Right lobe of liver (tissue), 6 donors: ENCODE results near the gene PNKD. TPM values are rescaled to one million over a fixed set of nuclear protein-coding genes. Genes with fewer than 3 reads are reported as not detected.

Experiments
- ATAC-seq, 4 donors: fragments of 200-7000 bp; cut with Tn5 transposase; one replicate each; pipeline ENCODE4 v1.9.1; 2020; ENCODE audit warnings: mild to moderate bottlenecking in 4 of 4, moderate library complexity in 4 of 4
- DNase-seq, 3 donors: peaks; one replicate each; pipeline ENCODE4 v3.0.0-alpha.2; 2020
- H3K27ac ChIP-seq, 3 donors: fragments of 200-600 bp; one replicate each; pipeline ENCODE4 v1.8.0; 2022
- H3K27me3 ChIP-seq, 2 donors: fragments of 200-600 bp; one replicate each; pipeline ENCODE4 v1.8.0; 2022
- H3K36me3 ChIP-seq, 4 donors: fragments of 200-600 bp; sonication (generic) in 1 of 4; one replicate each; pipeline versions ENCODE4 v1.5.1 to v1.8.0; 2017 to 2022; ENCODE audit warnings: control low read depth in 1 of 4
- H3K4me1 ChIP-seq, 4 donors: fragments of 200-600 bp; sonication (generic) in 1 of 4; one replicate each; pipeline versions ENCODE4 v1.5.1 to v1.8.0; 2017 to 2022; ENCODE audit warnings: control low read depth in 1 of 4
- H3K4me3 ChIP-seq, 3 donors: fragments of 200-600 bp; one replicate each; pipeline ENCODE4 v1.8.0; 2022
- H3K9me3 ChIP-seq, 4 donors: fragments of 200-600 bp; sonication (generic) in 1 of 4; one replicate each; pipeline versions ENCODE4 v1.5.1 to v1.8.0; 2017 to 2022; ENCODE audit warnings: control low read depth in 1 of 4
- CTCF ChIP-seq, 4 donors: fragments of 200-600 bp in 3 of 4; fragments of 450-650 bp in 1 of 4; IDR thresholded peaks; one replicate each; pipeline versions ENCODE4 v1.5.1 to v1.8.0; 2016 to 2022; ENCODE audit warnings: antibody characterized with exemption in 4 of 4, mild to moderate bottlenecking in 2 of 4
- POLR2A ChIP-seq: fragments of 450-650 bp; IDR thresholded peaks from one replicate; pipeline ENCODE4 v1.6.1; 2017; ENCODE audit warnings: antibody characterized with exemption, mild to moderate bottlenecking
- whole genome bisulfite sequencing: methylation state at CpG from one replicate; pipeline ENCODE4 v1.1.6; 2018; ENCODE audit warnings: low coverage, low lambda C conversion rate; ENCODE audit not compliant: insufficient coverage; ENCODE audit errors: missing lambda C conversion rate; 5-methylcytosine and 5-hydroxymethylcytosine counted together
- intact Hi-C, 2 donors: fragments of 100-400 bp; cut with DNase I; formaldehyde crosslinking; loops; one replicate each; pipeline versions ENCODE4 v1.11.2 to v1.14.1; 2022
- total RNA-seq, 6 experiments: library from RNA; depleted of rRNA in 2 of 6; stranded (reverse); fragments of >200 nt in 2 of 6; fragmentation: NEBNext Ultra II Directional in 3 of 6; extraction: Animal tissue kit (Norgen Biotek cat#: 25700) in 3 of 6; gene quantifications; one replicate each; pipeline versions ENCODE4 v1.1.0 to v1.2.4, GENCODE V29; 2016 to 2023
- donor health status: DM: no; HTN: yes; CAD: no.
- donor health status: DM: no; HTN: no; CAD: no.
- donor health status: DM: no; HTN: no; CAD: no.
- donor health status: DM: no; HTN: yes; CAD: no.
- donor health status: DM: no; HTN: yes; CAD: no.

PNKD gene
- total RNA-seq, 6 experiments from 2014 or later = 78.5 to 137 (median 115) TPM

- ATAC-seq (no peak), DNase-seq (no peak)
- peak overlapping the region; percentile 38 to 99 (median 43) for H3K27ac ChIP-seq
- 45% methylated on average over 5 of the region's 7 CpGs for WGBS
- H3K36me3 ChIP-seq = no peaks in the 10 kb centered on the region
- peaks cover 0 to 49% (median 21%) of the 10 kb centered on the region in 4 donors for H3K4me1 ChIP-seq
- intact Hi-C loops = no loop called here
- H3K27me3 ChIP-seq = no peaks in the 10 kb centered on the region
- no peaks in the 10 kb centered on the region for H3K9me3 ChIP-seq
- TF ChIP-seq POLR2A (no peak), CTCF (IDR thresholded peaks at IDR 0.05) (no peak)
- H3K4me3 ChIP-seq = no peak overlapping the region
These were observed 24.7 kb downstream of the PNKD start for GRCh38 chr2:218295029-218295428.

GRCh38 chr2:218296200-218296599 lies 25.9 kb downstream of the PNKD start:
- Histone ChIP-seq H3K27me3 (no peaks in the 10 kb centered on the region), H3K27ac (peak overlapping the region in 1 of 3 donors; percentile 31), H3K9me3 (no peaks in the 10 kb centered on the region), H3K4me1 (peaks cover 0 to 38% (median 17%) of the 10 kb centered on the region in 4 donors), H3K36me3 (no peaks in the 10 kb centered on the region), H3K4me3 (no peak overlapping the region)
- TF ChIP-seq POLR2A = no peak
- no peak for TF ChIP-seq CTCF (IDR thresholded peaks at IDR 0.05)
- intact Hi-C loops = no loop called here
- no peak for DNase-seq
- ATAC-seq = no peak
- 100% methylated on average over 1 of the region's 1 CpG for WGBS

GRCh38 chr2:218296847-218297246 lies 26.5 kb downstream of the PNKD start:
- Histone ChIP-seq H3K27ac (peak overlapping the region in 1 of 3 donors; percentile 31), H3K27me3 (no peaks in the 10 kb centered on the region), H3K4me1 (peaks cover 0 to 33% (median 19%) of the 10 kb centered on the region in 4 donors), H3K36me3 (no peaks in the 10 kb centered on the region), H3K9me3 (no peaks in the 10 kb centered on the region), H3K4me3 (no peak overlapping the region)
- TF ChIP-seq CTCF (IDR thresholded peaks at IDR 0.05) = peak in 1 of 4 donors; percentile 18
- no peak for TF ChIP-seq POLR2A
- 17% methylated on average over 6 of the region's 7 CpGs for WGBS
- intact Hi-C loops = no loop called here
- DNase-seq (no peak), ATAC-seq (no peak)

GRCh38 chr2:218298314-218298875 lies 28.1 kb downstream of the PNKD start:
- WGBS = 58% methylated on average over 6 of the region's 6 CpGs
- TF ChIP-seq POLR2A = no peak
- TF ChIP-seq CTCF (IDR thresholded peaks at IDR 0.05) = no peak

More at GRCh38 chr2:218298314-218298875, 28.1 kb downstream of the PNKD start:
- intact Hi-C loops = no loop called here
- ATAC-seq = no peak
- Histone ChIP-seq H3K27me3 (no peaks in the 10 kb centered on the region), H3K9me3 (no peaks in the 10 kb centered on the region), H3K4me1 (peaks cover 0 to 25% (median 15%) of the 10 kb centered on the region in 4 donors), H3K36me3 (no peaks in the 10 kb centered on the region), H3K4me3 (no peak overlapping the region), H3K27ac (peak overlapping the region in 1 of 3 donors; percentile 40)
- no peak for DNase-seq
